Psoas muscle (tissue), 8 donors: ENCODE data around the gene PAPPA. TPM values are rescaled to one million over a fixed set of nuclear protein-coding genes. Genes with fewer than 3 reads are reported as not detected.

Source experiments
- ATAC-seq, 4 donors: fragments of 200-7000 bp; cut with Tn5 transposase; one replicate each; pipeline ENCODE4 v1.9.1; 2020; ENCODE audit warnings: moderate library complexity in 3 of 4, mild to moderate bottlenecking in 2 of 4
- DNase-seq, 2 donors: peaks; one replicate each; pipeline ENCODE4 v3.0.0-alpha.2; 2020
- H3K27ac ChIP-seq: fragments of 200-600 bp; one replicate; pipeline ENCODE4 v1.8.0; 2022
- H3K27me3 ChIP-seq, 3 donors: fragments of 200-600 bp in 1 of 3; one replicate each; pipeline versions ENCODE4 v1.6.1 to v1.8.0; 2013 to 2022; ENCODE audit warnings: low read length in 2 of 3, mild to moderate bottlenecking in 2 of 3, moderate library complexity in 1 of 3; ENCODE audit not compliant: insufficient read depth in 3 of 3
- H3K36me3 ChIP-seq, 2 donors: fragments of 200-600 bp in 1 of 2; one replicate each; pipeline versions ENCODE4 v1.6.1 to v1.8.0; 2013 to 2022; ENCODE audit warnings: low read depth in 1 of 2, mild to moderate bottlenecking in 1 of 2, moderate library complexity in 1 of 2; ENCODE audit not compliant: insufficient read depth in 1 of 2
- H3K4me1 ChIP-seq: fragments of 200-600 bp; one replicate; pipeline ENCODE4 v1.8.0; 2022
- H3K4me3 ChIP-seq: fragments of 200-600 bp; one replicate; pipeline ENCODE4 v1.8.0; 2022; ENCODE audit warnings: mild to moderate bottlenecking
- H3K9me3 ChIP-seq: fragments of 200-600 bp; one replicate; pipeline ENCODE4 v1.8.0; 2022
- WGBS, 3 donors: extraction: QIAGEN DNeasy Blood & Tissue Kit; methylation state at CpG; one replicate each; pipeline versions ENCODE4 v1.1.6 to v1.1.7; 2013; 5-methylcytosine and 5-hydroxymethylcytosine counted together
- intact Hi-C, 2 donors: fragments of 100-400 bp; cut with DNase I; formaldehyde crosslinking; loops; one replicate each; pipeline versions ENCODE4 v1.11.0 to v1.14.2; 2022
- polyA plus RNA-seq, 3 donors: library from polyadenylated mRNA; stranded (reverse); fragments of 200-250 nt; gene quantifications; one replicate each; pipeline ENCODE4 v1.2.3, GENCODE V29; 2013
- total RNA-seq, 4 donors: library from RNA; stranded (reverse); fragmentation: NEBNext Ultra II Directional in 2 of 4; extraction: Animal tissue kit (Norgen Biotek cat#: 25700) in 2 of 4; gene quantifications; one replicate each; pipeline versions ENCODE4 v1.2.1 to v1.2.4, GENCODE V29; 2021 to 2023
- TF ChIP-seq, protein P1 (sequence below): fragments of 200-600 bp; IDR thresholded peaks from one replicate; pipeline ENCODE4 v1.8.0; 2022; ENCODE audit warnings: antibody characterized with exemption
- donor health status: healthy with polysubstance abuse.
- donor health status: DM: no; HTN: no; CAD: no; lungs with moderate emphysema.
- donor health status: Bipolar disorder and iron deficiency.
- donor health status: healthy.
- donor health status: DM: yes; HTN: yes; CAD: no.
- donor health status: DM: no; HTN: no; CAD: no.
- donor health status: DM: no; HTN: no; CAD: no.
- donor health status: DM: yes; HTN: yes; CAD: no.

Gene PAPPA
- total and polyA plus RNA-seq, 7 donors, result 0.07 to 0.88 (median 0.61) TPM

DNA sequence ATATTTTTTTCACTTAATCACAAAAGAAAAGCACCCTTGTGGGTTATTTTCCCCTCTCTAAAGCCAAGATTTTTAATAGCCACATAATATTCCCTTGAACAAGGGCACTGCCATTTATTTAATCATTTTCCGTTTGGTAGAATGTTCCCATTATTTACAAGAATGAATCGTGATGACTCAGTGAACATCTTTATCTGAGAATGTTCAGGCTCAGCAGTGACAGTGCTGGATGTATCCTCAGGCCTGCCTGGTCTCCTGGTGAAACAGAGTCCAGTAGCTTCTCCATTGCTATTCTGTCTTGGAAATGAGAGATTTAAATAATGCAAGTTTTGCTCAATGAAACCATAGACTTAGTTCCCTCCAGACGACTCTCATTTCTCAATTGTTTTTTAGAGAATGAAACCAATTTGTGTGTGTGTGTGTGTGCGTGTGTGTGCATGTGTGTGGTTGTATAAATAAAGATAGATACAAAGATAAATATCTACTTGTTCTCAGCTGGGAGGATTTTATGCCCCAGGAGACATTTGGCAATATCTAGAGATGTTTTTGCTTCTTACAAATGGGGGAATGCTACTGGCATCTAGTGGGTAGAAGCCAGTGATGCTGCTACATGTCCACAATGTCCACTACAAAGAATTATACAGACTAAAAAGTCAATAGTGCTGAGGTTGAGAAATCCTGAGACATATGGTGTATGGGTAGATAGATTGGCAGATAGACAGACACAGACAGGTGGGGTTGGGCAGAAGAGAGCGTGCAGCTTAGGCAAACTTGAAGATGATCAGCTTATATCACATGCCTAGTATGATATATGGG is 55.0 kb downstream of the PAPPA start:
- intact Hi-C loops, result no loop called here
- ATAC-seq (no peak), DNase-seq (no peak)
- no peaks in the 10 kb centered on the region for H3K27me3 ChIP-seq
- no peaks in the 10 kb centered on the region for H3K36me3 ChIP-seq
- H3K9me3 ChIP-seq, result no peaks in the 10 kb centered on the region
- no peak overlapping the region for H3K27ac ChIP-seq
- H3K4me3 ChIP-seq, result no peak overlapping the region
- H3K4me1 ChIP-seq, result no peaks in the 10 kb centered on the region
- 83 to 84% (median 83%) methylated on average over 5 of the region's 5 CpGs for WGBS, 3 donors
- TF ChIP-seq, protein P1, sequence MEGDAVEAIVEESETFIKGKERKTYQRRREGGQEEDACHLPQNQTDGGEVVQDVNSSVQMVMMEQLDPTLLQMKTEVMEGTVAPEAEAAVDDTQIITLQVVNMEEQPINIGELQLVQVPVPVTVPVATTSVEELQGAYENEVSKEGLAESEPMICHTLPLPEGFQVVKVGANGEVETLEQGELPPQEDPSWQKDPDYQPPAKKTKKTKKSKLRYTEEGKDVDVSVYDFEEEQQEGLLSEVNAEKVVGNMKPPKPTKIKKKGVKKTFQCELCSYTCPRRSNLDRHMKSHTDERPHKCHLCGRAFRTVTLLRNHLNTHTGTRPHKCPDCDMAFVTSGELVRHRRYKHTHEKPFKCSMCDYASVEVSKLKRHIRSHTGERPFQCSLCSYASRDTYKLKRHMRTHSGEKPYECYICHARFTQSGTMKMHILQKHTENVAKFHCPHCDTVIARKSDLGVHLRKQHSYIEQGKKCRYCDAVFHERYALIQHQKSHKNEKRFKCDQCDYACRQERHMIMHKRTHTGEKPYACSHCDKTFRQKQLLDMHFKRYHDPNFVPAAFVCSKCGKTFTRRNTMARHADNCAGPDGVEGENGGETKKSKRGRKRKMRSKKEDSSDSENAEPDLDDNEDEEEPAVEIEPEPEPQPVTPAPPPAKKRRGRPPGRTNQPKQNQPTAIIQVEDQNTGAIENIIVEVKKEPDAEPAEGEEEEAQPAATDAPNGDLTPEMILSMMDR, result no peak

DNA sequence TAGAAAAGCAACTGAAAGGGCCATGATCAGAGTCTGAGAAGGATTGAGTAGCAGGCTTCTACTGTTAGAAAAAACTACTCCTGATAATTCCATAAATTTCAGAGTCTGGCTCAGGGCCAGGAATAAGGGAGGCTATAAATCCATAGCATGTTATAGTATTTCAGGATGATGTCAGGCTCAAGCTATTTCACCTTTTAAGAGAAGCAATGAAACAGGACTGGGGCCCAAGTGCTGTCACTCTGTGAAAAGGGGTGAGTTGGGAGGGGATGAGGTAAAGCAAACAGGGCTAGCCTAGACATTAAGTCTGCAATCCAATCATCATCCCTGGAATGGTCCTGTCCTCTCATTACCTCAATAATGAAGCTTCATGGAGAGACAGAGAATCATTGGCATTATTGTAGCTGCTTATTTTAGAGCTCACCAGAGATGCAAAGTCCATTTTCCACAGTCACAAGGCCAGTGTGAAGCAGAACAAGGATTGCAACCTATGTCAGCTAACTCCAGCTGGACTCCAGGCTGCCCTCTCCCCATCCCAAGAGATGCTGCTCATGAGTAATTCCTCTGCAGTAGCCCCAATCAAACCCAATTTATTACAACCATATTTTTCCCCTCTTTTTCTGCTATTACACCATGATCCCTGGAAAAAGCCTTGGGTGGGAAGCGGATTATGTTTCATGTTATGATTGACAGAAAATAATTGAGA is 56.0 kb downstream of the PAPPA start:
- intact Hi-C loops, result no loop called here
- no peak for ATAC-seq
- no peaks in the 10 kb centered on the region for H3K27me3 ChIP-seq
- H3K27ac ChIP-seq, result no peak overlapping the region
- H3K36me3 ChIP-seq, result no peaks in the 10 kb centered on the region
- no peak for DNase-seq
- H3K9me3 ChIP-seq, result no peaks in the 10 kb centered on the region
- WGBS, 3 donors, result 88 to 96% (median 91%) methylated on average over 1 of the region's 1 CpG
- H3K4me1 ChIP-seq, result no peaks in the 10 kb centered on the region
- TF ChIP-seq, protein P1, result no peak
- H3K4me3 ChIP-seq, result no peak overlapping the region

DNA sequence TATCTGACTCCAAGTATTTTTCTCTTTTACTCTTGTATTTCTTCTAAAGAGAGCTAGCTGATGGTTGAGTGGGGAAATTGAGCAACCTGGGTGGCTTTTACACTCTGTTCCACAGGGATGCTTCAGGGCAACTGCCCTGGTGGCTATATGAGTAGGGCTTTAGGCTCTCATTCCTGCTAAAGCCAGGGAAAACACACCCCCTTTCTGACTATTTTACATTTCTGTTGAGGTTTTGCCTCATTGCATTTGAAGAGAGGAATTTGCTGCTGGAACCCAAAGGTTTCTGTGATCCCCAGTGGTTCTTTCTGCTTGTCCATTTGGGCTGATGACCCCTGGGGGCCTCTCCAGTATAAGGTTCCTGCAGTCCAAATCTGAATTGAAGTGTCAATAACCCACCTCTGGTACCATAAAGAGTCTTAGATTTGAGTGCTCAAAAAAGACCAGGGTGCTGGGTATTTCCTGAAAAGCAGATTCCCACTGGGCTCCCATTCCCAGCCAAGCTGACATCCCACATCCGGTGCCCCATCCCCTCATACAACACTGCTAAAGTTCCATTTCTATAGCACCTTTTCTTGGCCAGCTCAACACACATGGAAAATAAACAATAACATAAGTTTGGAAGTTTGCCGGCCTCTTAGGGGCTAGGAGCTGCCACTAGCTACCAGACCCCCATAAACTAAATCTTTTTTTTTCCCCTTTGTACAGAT is 59.5 kb downstream of the PAPPA start:
- TF ChIP-seq, protein P1, result no peak
- Histone ChIP-seq H3K9me3 (no peaks in the 10 kb centered on the region), H3K4me1 (no peaks in the 10 kb centered on the region), H3K27me3 (no peaks in the 10 kb centered on the region), H3K4me3 (no peak overlapping the region), H3K36me3 (no peaks in the 10 kb centered on the region), H3K27ac (no peak overlapping the region)
- no peak for DNase-seq
- ATAC-seq, result no peak
- WGBS, 3 donors, result 44 to 53% (median 49%) methylated on average over 2 of the region's 2 CpGs
- intact Hi-C loops, result no loop called here

DNA sequence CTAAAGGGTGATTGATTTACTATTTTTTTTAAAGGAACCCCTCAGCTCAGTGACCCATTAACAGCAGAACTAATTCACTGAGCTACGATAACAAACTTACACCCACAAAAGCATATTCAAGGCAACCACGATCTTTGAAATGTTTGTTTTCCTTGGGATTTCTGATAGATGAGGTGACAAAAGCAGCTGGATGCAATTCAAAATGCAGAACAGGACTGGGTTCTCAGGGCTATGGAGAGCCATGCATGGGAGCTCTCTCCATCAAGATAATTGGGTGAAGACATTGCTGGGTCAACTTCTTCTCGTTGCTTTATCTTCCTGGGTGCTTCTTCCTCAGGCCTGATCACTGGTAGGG is 60.1 kb downstream of the PAPPA start:
- H3K4me3 ChIP-seq, result no peak overlapping the region
- WGBS, 3 donors, result 31 to 33% (median 33%) methylated on average over 3 of the region's 3 CpGs
- ATAC-seq (no peak), DNase-seq (no peak)
- intact Hi-C loops, result no loop called here
- H3K9me3 ChIP-seq, result no peaks in the 10 kb centered on the region
- H3K27me3 ChIP-seq, result no peaks in the 10 kb centered on the region
- no peak overlapping the region for H3K27ac ChIP-seq
- no peaks in the 10 kb centered on the region for H3K36me3 ChIP-seq
- TF ChIP-seq, protein P1, result no peak
- H3K4me1 ChIP-seq, result no peaks in the 10 kb centered on the region
